HG03196 (cell line): Measurements from ENCODE around the gene DPYSL4.

Experiments used
- ATAC-seq: cut with Tn5 transposase; IDR thresholded peaks from one replicate; pipeline ENCODE4 v1.9.1; 2021; ENCODE audit not compliant: unreplicated experiment

The DPYSL4 gene

GRCh38 chr10:132176623-132177500 is 9.9 kb upstream of the DPYSL4 start:
- ATAC-seq, result no peak

GRCh38 chr10:132178046-132178445 is 8.7 kb upstream of the DPYSL4 start:
- no peak for ATAC-seq

GRCh38 chr10:132178672-132179545 is 7.8 kb upstream of the DPYSL4 start:
- no peak for ATAC-seq

- no peak for ATAC-seq
Observed at GRCh38 chr10:132179551-132180392, 7.0 kb upstream of the DPYSL4 start.

- ATAC-seq, result no peak
Observed at GRCh38 chr10:132180736-132181135, 6.0 kb upstream of the DPYSL4 start.

- no peak for ATAC-seq
Observed at GRCh38 chr10:132181691-132182425, 4.9 kb upstream of the DPYSL4 start.

GRCh38 chr10:132182591-132182990 is 4.2 kb upstream of the DPYSL4 start:
- no peak for ATAC-seq

GRCh38 chr10:132183046-132183445 is 3.7 kb upstream of the DPYSL4 start:
- no peak for ATAC-seq

- ATAC-seq, result no peak
Observed at GRCh38 chr10:132184816-132185593, 1.7 kb upstream of the DPYSL4 start.

- no peak for ATAC-seq
Observed at GRCh38 chr10:132185601-132186487, 904 bp upstream of the DPYSL4 start.

- ATAC-seq, result no peak
Observed at GRCh38 chr10:132187430-132188138, 836 bp downstream of the DPYSL4 start.

GRCh38 chr10:132188331-132188730 is 1.6 kb downstream of the DPYSL4 start:
- no peak for ATAC-seq

GRCh38 chr10:132189016-132189415 is 2.3 kb downstream of the DPYSL4 start:
- no peak for ATAC-seq

GRCh38 chr10:132189810-132190422 is 3.2 kb downstream of the DPYSL4 start:
- no peak for ATAC-seq

- no peak for ATAC-seq
Observed at GRCh38 chr10:132192076-132192975, 5.6 kb downstream of the DPYSL4 start.

- no peak for ATAC-seq
Observed at GRCh38 chr10:132192991-132193665, 6.4 kb downstream of the DPYSL4 start.
